Neural cell (in vitro differentiated cells): ENCODE data around the gene NDUFAF2. TPM values are rescaled to one million over a fixed set of nuclear protein-coding genes. Genes with fewer than 3 reads are reported as not detected.
"Not testable (repeated sequence)": the region's sequence is repeated elsewhere in the genome, so short reads cannot be mapped to it uniquely, and the experiment has no call there.

Experiments used
- H2AFZ ChIP-seq: fragments of 200-600, 300-800 bp; sonication (generic), shearing (Covaris generic); 2 replicates; pipeline ENCODE4 v1.6.0; 2014; ENCODE audit warnings: low read depth, mild to moderate bottlenecking, antibody characterized with exemption, low read length, moderate library complexity
- H3F3A ChIP-seq: fragments of 200-600 bp; shearing (Covaris generic); 2 replicates; pipeline ENCODE4 v1.6.1; 2016; ENCODE audit warnings: mild to moderate bottlenecking, moderate library complexity, mixed read lengths, antibody characterized with exemption, low read length; ENCODE audit not compliant: insufficient read depth, poor library complexity, severe bottlenecking
- H3K27ac ChIP-seq: fragments of 200-600, 300-800 bp; sonication (generic), shearing (Covaris generic); 2 replicates; pipeline ENCODE4 v1.5.1; 2014; ENCODE audit warnings: mild to moderate bottlenecking, low read length, moderate library complexity
- H3K27me3 ChIP-seq: fragments of 300-800, 200-600 bp; sonication (generic), shearing (Covaris generic); 2 replicates; pipeline ENCODE4 v1.6.0; 2014; ENCODE audit warnings: mild to moderate bottlenecking, low read depth, low read length, moderate library complexity; ENCODE audit not compliant: insufficient read depth
- H3K36me3 ChIP-seq: fragments of 300-800, 200-600 bp; sonication (generic), shearing (Covaris generic); 2 replicates; pipeline ENCODE4 v1.5.1; 2014; ENCODE audit warnings: mild to moderate bottlenecking, antibody characterized with exemption, low read length, moderate library complexity; ENCODE audit not compliant: insufficient read depth
- H3K4me2 ChIP-seq: fragments of 300-800, 200-600 bp; sonication (generic), shearing (Covaris generic); 2 replicates; pipeline ENCODE4 v1.6.0; 2014; ENCODE audit warnings: mild to moderate bottlenecking, low read length
- H3K4me3 ChIP-seq: fragments of 300-800, 200-600 bp; sonication (generic), shearing (Covaris generic); 2 replicates; pipeline ENCODE4 v1.5.1; 2014; ENCODE audit warnings: mild to moderate bottlenecking, low read length, moderate library complexity
- H3K79me2 ChIP-seq: fragments of 200-600 bp; shearing (Covaris generic); replicated peaks from 2 replicates; pipeline ENCODE4 v1.6.0; 2014; ENCODE audit warnings: mild to moderate bottlenecking, low read length, moderate library complexity; ENCODE audit not compliant: insufficient read depth
- H3K9ac ChIP-seq: fragments of 300-800, 200-600 bp; sonication (generic), shearing (Covaris generic); 2 replicates; pipeline ENCODE4 v1.6.1; 2016; ENCODE audit warnings: mild to moderate bottlenecking, low read length, mixed read lengths
- H3K9me2 ChIP-seq: fragments of 200-600 bp; shearing (Covaris generic); 2 replicates; pipeline ENCODE4 v1.6.1; 2016; ENCODE audit warnings: mild to moderate bottlenecking, low read length, mixed read lengths; ENCODE audit not compliant: insufficient read depth
- H3K9me3 ChIP-seq: fragments of 200-600, 300-800 bp; sonication (generic), shearing (Covaris generic); 2 replicates; pipeline ENCODE4 v1.6.1; 2016; ENCODE audit warnings: mild to moderate bottlenecking, mixed run types, low read length, moderate library complexity, mixed read lengths
- H4K20me1 ChIP-seq: fragments of 200-600 bp; shearing (Covaris generic); 2 replicates; pipeline ENCODE4 v1.6.1; 2016; ENCODE audit warnings: mild to moderate bottlenecking, mixed run types; ENCODE audit not compliant: insufficient read depth
- CTCF ChIP-seq: fragments of 450-650 bp; IDR thresholded peaks from 2 replicates; pipeline ENCODE4 v1.5.1; 2014; ENCODE audit warnings: antibody characterized with exemption, mild to moderate bottlenecking, moderate library complexity; ENCODE audit not compliant: poor library complexity, severe bottlenecking
- EP300 ChIP-seq: fragments of 450-650 bp; conservative IDR thresholded peaks from 2 replicates; pipeline ENCODE4 v1.6.1; 2014; ENCODE audit warnings: antibody characterized with exemption, mild to moderate bottlenecking, moderate library complexity; ENCODE audit not compliant: poor library complexity, severe bottlenecking
- EZH2 ChIP-seq: fragments of 200-600, 300-800 bp; shearing (Covaris generic), sonication (generic); IDR thresholded peaks from 2 replicates; pipeline ENCODE4 v1.6.1; 2014; ENCODE audit warnings: antibody characterized with exemption, low read length, borderline replicate concordance, mild to moderate bottlenecking; ENCODE audit not compliant: insufficient read depth, poor library complexity, severe bottlenecking
- MXI1 ChIP-seq: fragments of 450-650 bp; conservative IDR thresholded peaks from 2 replicates; pipeline ENCODE4 v1.6.1; 2014; ENCODE audit warnings: antibody characterized with exemption, mild to moderate bottlenecking; ENCODE audit not compliant: poor library complexity, severe bottlenecking
- POLR2AphosphoS5 ChIP-seq: IDR thresholded peaks from 2 replicates; pipeline ENCODE4 v1.6.1; 2012
- RAD21 ChIP-seq: fragments of 450-650 bp; conservative IDR thresholded peaks from 2 replicates; pipeline ENCODE4 v1.6.1; 2014; ENCODE audit warnings: antibody characterized with exemption, mild to moderate bottlenecking, moderate library complexity
- REST ChIP-seq: IDR thresholded peaks from 2 replicates; pipeline ENCODE4 v1.6.1; 2012; ENCODE audit warnings: borderline replicate concordance
- SMC3 ChIP-seq: fragments of 450-650 bp; conservative IDR thresholded peaks from 2 replicates; pipeline ENCODE4 v1.6.1; 2014; ENCODE audit warnings: antibody characterized with exemption, mild to moderate bottlenecking, moderate library complexity; ENCODE audit not compliant: poor library complexity
- TAF1 ChIP-seq: IDR thresholded peaks from 2 replicates; pipeline ENCODE4 v1.6.1; 2012; ENCODE audit warnings: low read depth
- polyA plus RNA-seq: library from polyadenylated mRNA; depleted of rRNA; stranded (reverse); fragments of >200 nt; gene quantifications from 2 replicates; pipeline ENCODE4 v1.2.3, GENCODE V29; 2014

The NDUFAF2 gene
- polyA plus RNA-seq, 1 donor from 2014 or later, result 53.6 TPM

DNA sequence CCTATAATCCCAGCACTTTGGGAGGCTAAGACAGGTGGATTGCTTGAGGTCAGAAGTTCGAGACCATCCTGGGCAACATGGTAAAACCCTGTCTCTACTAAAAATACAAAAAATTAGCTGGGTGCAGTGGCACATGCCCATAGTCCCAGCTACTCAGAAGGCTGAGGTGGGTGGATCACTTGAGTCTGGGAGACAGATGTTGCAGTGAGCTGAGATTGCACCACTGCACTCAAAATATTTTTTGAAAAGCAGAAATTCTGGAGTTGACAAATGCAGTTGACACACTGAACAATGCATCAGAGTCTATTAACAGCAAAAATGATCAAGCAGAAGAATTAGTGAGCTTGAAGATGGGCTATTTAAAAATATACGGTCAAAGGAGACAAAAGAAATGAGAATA, 35.5 kb downstream of the NDUFAF2 start:
- no peaks in the 10 kb centered on the region for H3K9me3 ChIP-seq
- no peak overlapping the region for H2AFZ ChIP-seq
- TF ChIP-seq RAD21 (no peak), TAF1 (no peak), EP300 (no peak), EZH2 (no peak)
- no peak overlapping the region for H3K9ac ChIP-seq
- H3K4me2 ChIP-seq, result no peak overlapping the region
- H3K27me3 ChIP-seq, result no peaks in the 10 kb centered on the region
- no peak overlapping the region for H3K27ac ChIP-seq
- H3K79me2 ChIP-seq, result no peaks in the 10 kb centered on the region
- H4K20me1 ChIP-seq, result no peaks in the 10 kb centered on the region
- no peaks in the 10 kb centered on the region for H3K36me3 ChIP-seq
- no peaks in the 10 kb centered on the region for H3K9me2 ChIP-seq
- H3F3A ChIP-seq, result no peaks in the 10 kb centered on the region
- no peak overlapping the region for H3K4me3 ChIP-seq

DNA sequence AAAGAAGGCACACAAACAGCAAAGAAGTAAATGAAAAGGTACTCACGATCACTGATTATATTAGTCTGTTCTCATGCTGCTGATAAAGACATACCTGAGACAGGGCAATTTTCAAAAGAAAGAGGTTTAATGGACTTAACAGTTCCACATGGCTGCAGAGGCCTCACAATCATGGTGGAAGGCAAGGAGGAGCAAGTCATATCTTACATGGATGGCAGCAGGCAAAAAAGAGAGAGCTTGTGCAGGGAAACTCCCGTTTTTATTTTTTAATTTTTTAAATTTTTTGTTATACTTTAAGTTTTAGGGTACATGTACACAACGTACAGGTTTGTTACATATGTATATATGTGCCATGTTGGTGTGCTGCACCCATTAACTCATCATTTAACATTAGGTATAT, 37.1 kb downstream of the NDUFAF2 start:
- not testable (repeated sequence) for H2AFZ ChIP-seq, H3K9ac ChIP-seq, H3F3A ChIP-seq, H3K27ac ChIP-seq, H3K9me3 ChIP-seq, H4K20me1 ChIP-seq, H3K4me2 ChIP-seq, H3K9me2 ChIP-seq, H3K36me3 ChIP-seq, H3K79me2 ChIP-seq, H3K4me3 ChIP-seq, H3K27me3 ChIP-seq

GRCh38 chr5:60989790-60990189, 44.8 kb downstream of the NDUFAF2 start:
- Histone ChIP-seq H3K27me3 (no peaks in the 10 kb centered on the region), H4K20me1 (no peaks in the 10 kb centered on the region), H3K27ac (no peak overlapping the region), H3F3A (no peaks in the 10 kb centered on the region), H3K79me2 (no peaks in the 10 kb centered on the region), H3K9me3 (no peaks in the 10 kb centered on the region), H3K36me3 (no peaks in the 10 kb centered on the region), H3K9ac (no peak overlapping the region), H2AFZ (no peak overlapping the region), H3K9me2 (no peaks in the 10 kb centered on the region), H3K4me2 (no peak overlapping the region), H3K4me3 (no peak overlapping the region)
- TF ChIP-seq EP300, result no peak
- no peak for TF ChIP-seq SMC3
- no peak for TF ChIP-seq POLR2AphosphoS5
- TF ChIP-seq MXI1, result no peak
- no peak for TF ChIP-seq EZH2
- no peak for TF ChIP-seq TAF1
- TF ChIP-seq RAD21, result no peak
- TF ChIP-seq CTCF, result no peak
- no peak for TF ChIP-seq REST
